Measurements from ENCODE around the gene PTPN2.
"Not testable (repeated sequence)": the region's sequence is repeated elsewhere in the genome, so short reads cannot be mapped to it uniquely, and the experiment has no call there.

The PTPN2 gene

GRCh38 chr18:12825230-12825629, 58.8 kb downstream of the PTPN2 start:
- DNase-seq (ENCODE audit: low read depth in 2 of 2), result no peak

- no peak for DNase-seq (ENCODE audit: low read depth in 2 of 2)
Observed at GRCh38 chr18:12823892-12824291, 60.1 kb downstream of the PTPN2 start.

GRCh38 chr18:12821408-12821807, 62.6 kb downstream of the PTPN2 start:
- no peak for DNase-seq (ENCODE audit: low read depth in 2 of 2)

- DNase-seq (ENCODE audit: low read depth in 2 of 2), result no peak
Observed at GRCh38 chr18:12820506-12820905, 63.5 kb downstream of the PTPN2 start.

GRCh38 chr18:12819841-12820240, 64.2 kb downstream of the PTPN2 start:
- no peak for DNase-seq (ENCODE audit: low read depth in 2 of 2)

GRCh38 chr18:12819322-12819721, 64.7 kb downstream of the PTPN2 start:
- no peak for DNase-seq (ENCODE audit: low read depth in 2 of 2)

DNA sequence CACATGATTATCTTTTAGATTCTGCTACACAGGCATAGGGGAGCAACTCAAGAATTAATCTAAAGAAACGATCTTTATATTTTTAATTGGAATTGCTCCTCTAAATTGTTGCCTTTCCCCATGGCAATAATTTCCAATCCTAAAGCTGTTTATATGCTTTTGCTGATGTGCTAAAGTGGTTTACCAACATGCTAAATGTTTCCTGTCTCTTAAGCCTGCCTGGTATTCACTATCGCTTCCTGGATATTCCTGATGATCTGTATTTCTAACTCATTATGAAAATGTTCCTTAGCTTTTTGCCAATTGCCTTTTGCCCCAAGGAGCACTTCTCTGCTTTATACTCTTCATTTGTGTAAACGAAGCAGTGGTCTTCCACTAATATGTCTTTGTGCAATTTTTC, 65.8 kb downstream of the PTPN2 start:
- DNase-seq (ENCODE audit: low read depth in 2 of 2), result no peak

DNA sequence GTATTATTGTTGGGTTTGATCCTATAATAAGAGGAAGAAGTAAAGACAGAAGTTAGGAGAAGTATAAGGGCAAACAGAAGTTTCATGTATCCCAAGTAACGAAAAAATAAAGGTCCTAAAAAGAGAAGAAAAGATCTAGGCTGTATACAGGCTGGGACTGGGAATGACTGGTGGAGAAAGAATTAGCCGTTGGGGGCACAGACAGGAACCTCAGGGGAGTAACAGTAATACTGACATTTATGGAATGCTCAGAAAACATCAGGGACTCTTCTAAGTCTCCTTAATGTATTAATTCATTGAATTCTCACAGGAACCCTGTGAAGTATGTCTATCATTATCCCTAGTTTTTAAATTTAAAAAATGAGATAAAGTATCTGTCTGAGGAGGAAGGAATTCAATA, 67.6 kb downstream of the PTPN2 start:
- no peak for DNase-seq (ENCODE audit: low read depth in 2 of 2)

DNA sequence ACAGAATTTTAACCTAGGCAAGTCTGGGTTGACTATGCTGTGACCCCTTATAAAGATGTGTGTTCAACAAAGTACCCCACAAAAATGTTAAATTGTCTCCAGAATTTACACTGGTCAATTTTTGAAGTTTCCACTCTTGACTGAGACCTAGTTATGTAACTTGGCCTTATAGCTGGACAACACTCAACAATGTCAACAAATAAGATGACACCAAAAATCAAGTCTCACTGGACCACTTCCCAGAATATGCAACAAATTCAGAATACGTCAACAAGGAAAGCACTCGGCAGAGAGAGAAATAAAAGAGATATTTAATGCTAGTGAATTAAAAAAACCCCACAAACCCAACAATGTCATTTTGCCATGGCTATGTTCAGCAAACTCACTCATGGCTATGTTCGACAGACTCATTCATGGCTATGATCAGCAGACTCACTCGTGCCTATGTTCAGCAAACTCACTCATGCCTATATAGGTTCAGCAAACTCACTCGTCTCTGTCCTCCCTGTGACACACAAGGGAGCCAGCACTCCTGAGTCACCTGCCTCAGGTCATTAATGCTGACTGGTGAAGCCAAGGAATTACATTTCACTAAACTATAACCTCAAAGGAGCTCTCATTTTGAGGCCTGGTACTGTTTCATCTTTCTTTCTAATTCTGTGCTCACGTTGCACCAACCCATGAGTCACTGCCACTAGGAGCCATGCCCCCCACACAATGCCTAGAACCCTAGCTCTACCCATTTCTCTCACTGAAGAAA, 72.7 kb downstream of the PTPN2 start:
- DNase-seq (ENCODE audit: low read depth in 2 of 2), result no peak

DNA sequence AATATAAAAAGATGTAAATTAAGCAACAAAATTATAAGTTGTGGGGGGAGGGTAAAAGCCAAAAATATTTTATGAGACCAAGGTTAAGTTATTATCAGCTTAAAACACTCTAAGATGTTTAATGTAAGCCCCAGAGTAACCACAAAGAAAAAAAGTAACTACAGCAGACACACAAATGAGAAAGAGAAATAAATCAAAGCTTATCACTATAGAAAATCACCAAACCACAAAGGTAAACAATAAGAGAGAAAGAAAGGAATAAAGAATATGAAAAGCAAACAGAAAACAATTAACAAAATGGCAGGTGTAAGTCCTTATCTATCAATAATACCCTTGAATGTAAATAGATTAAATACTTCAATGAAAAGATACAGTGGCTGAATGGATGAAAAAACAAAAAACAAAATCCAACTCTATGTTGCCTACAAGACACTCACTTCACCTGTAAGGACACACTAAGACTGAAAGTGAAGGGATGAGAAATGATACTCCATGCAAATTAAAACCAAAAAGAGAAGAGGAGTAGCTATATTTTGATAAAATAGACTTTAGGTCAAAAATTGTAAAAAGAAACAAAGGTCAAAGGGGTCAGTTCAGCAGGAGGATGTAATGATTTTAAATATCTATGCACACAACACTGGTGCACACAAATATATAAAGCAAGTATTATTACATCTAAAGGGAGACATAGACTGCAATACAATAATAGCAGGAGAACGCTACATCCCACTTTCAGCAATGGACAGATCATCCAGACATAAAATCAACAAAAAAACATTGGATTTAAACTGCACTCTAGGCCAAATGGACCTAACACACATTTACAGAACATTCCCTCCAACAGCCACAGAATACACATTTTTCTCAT, 80.7 kb downstream of the PTPN2 start:
- DNase-seq (ENCODE audit: low read depth in 2 of 2), result no peak

- DNase-seq (ENCODE audit: low read depth in 2 of 2), result no peak
Observed at GRCh38 chr18:12802538-12802937, 81.5 kb downstream of the PTPN2 start.

- DNase-seq (ENCODE audit: low read depth in 2 of 2), result no peak
Observed at GRCh38 chr18:12796448-12796847, 87.6 kb downstream of the PTPN2 start.

- DNase-seq (ENCODE audit: low read depth in 2 of 2), result no peak
Observed at GRCh38 chr18:12791610-12792009, 92.4 kb downstream of the PTPN2 start.

GRCh38 chr18:12786669-12787068, 97.4 kb downstream of the PTPN2 start:
- DNase-seq (ENCODE audit: low read depth in 2 of 2), result no peak

DNA sequence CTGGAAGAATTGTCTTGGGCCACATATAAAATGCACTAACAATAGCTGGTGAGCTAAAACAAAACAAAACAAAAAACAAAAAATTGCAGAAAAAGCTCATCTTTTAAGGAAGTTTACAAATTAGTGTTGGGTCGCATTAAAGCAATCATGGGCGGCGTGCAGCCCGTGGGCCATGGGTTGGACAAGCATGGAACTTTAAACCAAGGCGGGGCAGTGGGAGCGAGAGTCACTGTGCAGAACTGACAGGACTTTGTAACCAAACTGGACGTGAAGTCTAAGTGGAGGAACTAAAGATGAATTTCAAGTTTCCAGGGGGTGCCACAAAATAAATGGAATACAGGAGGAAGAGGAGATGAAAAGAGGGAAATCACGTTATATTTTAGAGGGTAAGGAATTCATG, 100.5 kb downstream of the PTPN2 start:
- no peak for DNase-seq (ENCODE audit: low read depth in 2 of 2)

DNA sequence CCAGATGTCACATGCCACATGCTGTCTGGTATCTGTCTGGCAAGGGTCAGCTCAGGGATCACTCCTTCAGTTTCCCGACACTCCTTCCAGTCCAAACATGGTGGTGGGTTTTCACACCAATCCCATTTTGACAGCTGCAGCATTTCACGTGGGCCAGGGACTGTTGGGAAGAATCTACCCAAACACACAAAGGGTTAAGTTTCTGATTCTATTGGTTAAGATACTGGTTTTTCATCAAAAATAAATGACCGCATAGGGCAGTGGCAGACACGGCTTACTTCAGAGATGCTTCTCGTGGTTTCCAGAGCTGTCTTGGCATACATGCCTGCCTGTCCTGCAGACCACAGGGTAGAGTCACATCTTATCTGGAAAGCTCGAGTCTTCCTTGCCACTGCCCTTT, 101.5 kb downstream of the PTPN2 start:
- no peak for DNase-seq (ENCODE audit: low read depth in 2 of 2)

DNA sequence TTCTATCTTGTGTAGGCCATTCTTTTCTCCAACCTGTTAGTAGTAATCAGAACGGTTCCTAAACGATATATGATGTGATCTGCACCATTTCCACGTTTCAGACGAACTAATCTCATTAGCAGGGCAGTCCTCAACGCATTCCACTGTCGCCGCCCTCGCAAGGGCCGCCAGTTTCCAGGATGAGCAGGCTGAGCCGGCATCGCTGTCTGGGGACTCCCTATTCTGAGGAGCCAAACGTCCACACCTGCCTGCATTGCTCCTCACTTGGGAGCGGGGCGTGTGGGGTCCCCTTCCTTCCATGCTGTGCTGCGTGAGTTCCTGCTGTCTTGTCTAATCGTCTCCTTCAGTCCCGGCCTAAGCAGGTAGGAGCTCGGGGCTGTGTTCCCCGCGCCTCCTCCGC, 104.6 kb downstream of the PTPN2 start:
- no peak for DNase-seq (ENCODE audit: low read depth in 2 of 2)

GRCh38 chr18:12779043-12779442, 105.0 kb downstream of the PTPN2 start:
- DNase-seq (ENCODE audit: low read depth in 2 of 2), result no peak

DNA sequence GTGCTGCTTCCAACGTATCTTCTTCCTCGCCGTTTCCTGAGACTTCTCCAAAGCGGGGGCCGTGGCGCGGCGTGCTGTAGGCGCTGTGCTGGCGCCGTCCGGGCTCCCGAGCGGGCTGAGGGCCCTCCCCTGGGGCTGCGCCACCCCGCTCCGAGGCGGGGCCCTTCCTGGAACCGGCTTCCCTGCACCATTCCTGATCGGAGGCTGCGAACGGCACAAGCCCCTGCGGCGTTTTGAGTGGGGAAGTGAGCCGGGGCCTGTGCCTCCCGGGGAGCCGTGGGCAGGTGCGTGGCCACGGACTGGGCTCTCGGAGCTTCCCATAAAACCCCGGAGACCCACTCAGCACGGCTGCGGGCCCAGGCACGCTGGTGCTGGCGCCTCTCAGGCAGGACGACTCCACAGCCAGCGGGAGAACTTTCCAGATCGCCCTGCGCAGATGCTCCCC, 106.5 kb downstream of the PTPN2 start:
- DNase-seq (ENCODE audit: low read depth in 2 of 2), result no peak

DNA sequence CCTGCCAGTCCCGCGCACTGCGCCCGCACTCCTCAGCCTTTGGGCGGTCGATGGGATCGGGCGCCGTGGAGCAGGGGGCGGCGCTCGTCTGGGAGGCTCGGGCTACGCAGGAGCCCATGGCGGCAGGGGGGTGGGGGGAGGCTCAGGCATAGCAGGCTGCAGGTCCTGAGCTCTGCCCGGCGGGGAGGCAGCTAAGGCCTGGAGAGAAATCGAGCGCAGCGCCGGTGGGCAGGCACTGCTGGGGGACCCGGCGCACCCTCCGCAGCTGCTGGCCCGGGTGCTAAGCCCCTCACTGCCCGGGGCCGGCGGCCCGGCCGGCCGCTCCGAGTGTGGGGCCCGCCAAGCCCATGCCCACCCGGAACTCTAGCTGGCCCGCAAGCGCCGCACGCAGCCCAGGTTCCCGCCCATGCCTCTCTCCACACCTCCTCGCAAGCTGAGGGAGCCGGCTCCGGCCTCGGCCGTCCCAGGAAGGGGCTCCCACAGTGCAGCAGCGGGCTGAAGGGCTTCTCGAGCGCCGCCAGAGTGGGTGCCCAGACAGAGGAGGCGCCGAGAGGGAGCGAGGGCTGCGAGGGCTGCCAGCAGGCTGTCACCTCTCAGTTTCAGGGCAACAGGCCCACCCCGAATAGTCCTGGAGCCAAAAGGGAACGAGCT, 107.1 kb downstream of the PTPN2 start:
- no peak for DNase-seq (ENCODE audit: low read depth in 2 of 2)

GRCh38 chr18:12776415-12776814, 107.6 kb downstream of the PTPN2 start:
- DNase-seq (ENCODE audit: low read depth in 2 of 2), result not testable (repeated sequence)

DNA sequence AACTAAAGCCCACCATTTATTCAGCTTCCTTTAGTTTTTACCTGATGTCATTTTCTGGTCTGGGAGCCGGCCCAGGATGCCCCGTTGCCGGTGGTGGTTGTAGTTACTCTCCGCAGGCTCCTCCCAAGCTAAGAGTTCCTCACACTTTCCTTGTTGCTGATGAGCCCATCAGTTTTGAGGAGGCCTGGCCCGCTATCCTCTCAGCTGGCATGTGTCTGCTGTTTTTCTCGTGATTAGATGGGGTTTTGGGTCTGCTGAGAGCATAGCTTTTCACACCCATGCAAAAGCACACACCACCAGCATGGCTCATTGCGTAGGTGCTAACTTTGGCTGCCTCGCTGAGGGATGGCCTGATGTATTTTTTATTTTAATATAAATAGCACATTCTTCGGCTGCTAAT, 109.1 kb downstream of the PTPN2 start:
- no peak for DNase-seq (ENCODE audit: low read depth in 2 of 2)

GRCh38 chr18:12773369-12773768, 110.7 kb downstream of the PTPN2 start:
- no peak for DNase-seq (ENCODE audit: low read depth in 2 of 2)

Measured in stimulated activated CD4-positive, alpha-beta T cell treated with anti-CD3 and anti-CD28 coated beads, Interleukin-4, amount 100 ng/mL, for 48 hours (primary cell).